ENCODE results near the gene WDR59. TPM values are rescaled to one million over a fixed set of nuclear protein-coding genes. Genes with fewer than 3 reads are reported as not detected.

The WDR59 gene
- total RNA-seq, 2 donors from 2014 or later: 12.5 to 18.0 TPM

- peaks cover 0 to 48% of the 10 kb centered on the region in 2 donors for H3K4me1 ChIP-seq
- no peaks in the 10 kb centered on the region for H3K27me3 ChIP-seq
- H3K4me3 ChIP-seq: peak overlapping the region; percentile 73 to 92
- H3K9me3 ChIP-seq: no peaks in the 10 kb centered on the region
- H3K27ac ChIP-seq: peak overlapping the region; percentile 80 to 84
- H3K36me3 ChIP-seq: no peaks in the 10 kb centered on the region
- peak; percentile 62 for DNase-seq (ENCODE audit: low spot score)
- TF ChIP-seq, protein P1, sequence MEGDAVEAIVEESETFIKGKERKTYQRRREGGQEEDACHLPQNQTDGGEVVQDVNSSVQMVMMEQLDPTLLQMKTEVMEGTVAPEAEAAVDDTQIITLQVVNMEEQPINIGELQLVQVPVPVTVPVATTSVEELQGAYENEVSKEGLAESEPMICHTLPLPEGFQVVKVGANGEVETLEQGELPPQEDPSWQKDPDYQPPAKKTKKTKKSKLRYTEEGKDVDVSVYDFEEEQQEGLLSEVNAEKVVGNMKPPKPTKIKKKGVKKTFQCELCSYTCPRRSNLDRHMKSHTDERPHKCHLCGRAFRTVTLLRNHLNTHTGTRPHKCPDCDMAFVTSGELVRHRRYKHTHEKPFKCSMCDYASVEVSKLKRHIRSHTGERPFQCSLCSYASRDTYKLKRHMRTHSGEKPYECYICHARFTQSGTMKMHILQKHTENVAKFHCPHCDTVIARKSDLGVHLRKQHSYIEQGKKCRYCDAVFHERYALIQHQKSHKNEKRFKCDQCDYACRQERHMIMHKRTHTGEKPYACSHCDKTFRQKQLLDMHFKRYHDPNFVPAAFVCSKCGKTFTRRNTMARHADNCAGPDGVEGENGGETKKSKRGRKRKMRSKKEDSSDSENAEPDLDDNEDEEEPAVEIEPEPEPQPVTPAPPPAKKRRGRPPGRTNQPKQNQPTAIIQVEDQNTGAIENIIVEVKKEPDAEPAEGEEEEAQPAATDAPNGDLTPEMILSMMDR (IDR thresholded peaks at IDR 0.05): no peak
Observed at GRCh38 chr16:74999609-75000480, 14.9 kb upstream of the WDR59 start.

- DNase-seq (ENCODE audit: low spot score): no peak
Observed at GRCh38 chr16:74999219-74999608, 14.3 kb upstream of the WDR59 start.

DNA sequence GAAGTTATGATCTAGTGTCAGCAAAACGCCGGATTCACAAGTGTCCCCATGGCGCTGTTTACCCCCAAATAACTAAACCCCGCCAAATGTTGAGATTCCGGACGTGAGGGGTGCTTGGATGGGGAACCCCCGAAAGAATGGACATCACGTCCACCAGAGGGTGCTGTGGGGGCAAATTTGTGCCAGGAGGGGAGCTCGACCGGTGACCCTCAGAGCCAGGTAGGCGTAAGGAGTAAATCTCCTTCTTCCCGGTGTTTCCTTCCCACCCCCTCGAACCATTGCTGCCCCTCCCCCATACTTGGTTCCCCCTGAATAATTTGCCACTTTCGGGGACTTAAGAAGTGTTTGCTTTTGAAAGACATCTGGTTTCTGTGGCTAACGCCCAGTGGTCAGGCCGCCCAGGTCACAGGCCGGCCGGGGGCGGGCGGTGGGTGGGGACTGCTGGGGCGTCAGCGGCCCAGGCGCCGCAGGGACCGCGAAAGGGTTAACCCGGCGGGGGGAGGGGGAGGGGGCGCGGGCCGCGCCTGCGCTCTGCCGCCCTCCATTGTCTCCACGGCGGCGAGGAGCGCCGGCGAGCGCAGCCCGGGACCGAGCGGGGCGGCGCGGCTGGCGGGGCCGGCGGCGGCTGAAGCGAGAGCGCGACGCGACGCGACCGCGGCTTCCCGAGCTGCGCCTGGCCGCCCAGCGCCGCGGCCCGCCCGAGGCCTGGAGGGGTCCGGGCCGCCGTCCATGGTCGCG lies 13.7 kb upstream of the WDR59 start, which contains the start of gene ZNRF1:
TSS of gene ZNRF1 (plus strand) at position 544 of the 738 bp plus-strand sequence. CDS start 648 bp downstream, outside the sequence.
- H3K27me3 ChIP-seq: no peaks in the 10 kb centered on the region
- peak within 1 kb of the TSS; percentile 82 to 84 for H3K27ac ChIP-seq
- DNase-seq (ENCODE audit: low spot score): peak; percentile 79
- TF ChIP-seq, protein P1 (IDR thresholded peaks at IDR 0.05): peak; percentile 72 to 87
- no peaks in the 10 kb centered on the region for H3K36me3 ChIP-seq
- no peaks in the 10 kb centered on the region for H3K9me3 ChIP-seq
- peak within 1 kb of the TSS; percentile 73 to 92 for H3K4me3 ChIP-seq
- H3K4me1 ChIP-seq: peaks cover 0 to 45% of the 10 kb centered on the region in 2 donors

More at GRCh38 chr16:74999219-74999608, 14.3 kb upstream of the WDR59 start:
- H3K4me1 ChIP-seq: peaks cover 0 to 48% of the 10 kb centered on the region in 2 donors
- H3K4me3 ChIP-seq: peak overlapping the region; percentile 73 to 92
- TF ChIP-seq, protein P1 (IDR thresholded peaks at IDR 0.05): no peak
- no peaks in the 10 kb centered on the region for H3K36me3 ChIP-seq
- H3K27ac ChIP-seq: peak overlapping the region; percentile 80 to 84
- H3K27me3 ChIP-seq: no peaks in the 10 kb centered on the region
- no peaks in the 10 kb centered on the region for H3K9me3 ChIP-seq

DNA sequence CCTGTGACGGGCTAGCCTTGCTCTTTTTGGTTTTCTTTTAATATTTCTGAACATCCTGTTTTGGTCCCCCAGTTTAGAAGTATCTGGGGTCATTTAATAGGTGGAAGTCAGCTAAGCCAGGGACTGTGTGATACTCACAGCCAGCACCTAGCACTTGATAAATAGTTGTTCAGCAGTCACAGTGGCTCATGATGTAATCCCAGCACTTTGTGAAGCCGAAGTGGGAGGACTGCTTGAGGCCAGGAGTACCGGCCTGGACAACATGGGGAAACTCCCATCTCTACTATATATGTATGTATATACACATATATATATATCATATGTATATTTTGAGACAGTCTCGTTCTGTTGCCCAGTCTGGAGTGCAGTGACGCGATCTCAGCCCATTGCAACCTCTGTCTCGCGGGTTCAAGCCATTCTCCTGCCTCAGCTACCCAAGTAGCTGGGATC lies 12.1 kb upstream of the WDR59 start:
- TF ChIP-seq, protein P1 (IDR thresholded peaks at IDR 0.05): no peak
- no peaks in the 10 kb centered on the region for H3K36me3 ChIP-seq
- DNase-seq (ENCODE audit: low spot score): no peak

DNA sequence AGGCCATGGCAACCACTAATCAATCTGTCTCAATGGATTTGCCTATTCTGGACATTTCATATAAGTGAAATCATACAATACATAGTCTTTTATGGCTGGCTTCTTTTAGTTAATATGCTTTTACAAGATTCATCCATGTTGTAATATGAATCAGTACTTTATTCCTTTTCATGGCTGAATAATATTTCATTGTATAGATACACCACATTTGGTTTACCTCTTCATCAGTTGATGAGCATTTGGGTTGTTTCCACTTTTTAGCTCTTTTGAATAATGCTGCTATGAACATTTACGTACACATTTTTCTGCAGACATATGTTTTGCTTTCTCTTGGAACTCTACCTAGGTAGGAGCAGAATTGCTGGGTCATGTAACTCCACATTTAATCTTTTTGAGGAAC lies 11.1 kb upstream of the WDR59 start:
- no peak for DNase-seq (ENCODE audit: low spot score)
- TF ChIP-seq, protein P1 (IDR thresholded peaks at IDR 0.05): no peak
- Histone ChIP-seq H3K36me3 (no peaks in the 10 kb centered on the region), H3K9me3 (no peaks in the 10 kb centered on the region), H3K4me1 (peaks cover 0 to 34% of the 10 kb centered on the region in 2 donors), H3K4me3 (no peak overlapping the region), H3K27me3 (no peaks in the 10 kb centered on the region), H3K27ac (no peak overlapping the region)

More for the DNA sequence above, 12.1 kb upstream of the WDR59 start:
- peak overlapping the region in 1 of 2 donors; percentile 16 for H3K27ac ChIP-seq
- peaks cover 0 to 36% of the 10 kb centered on the region in 2 donors for H3K4me1 ChIP-seq
- no peak overlapping the region for H3K4me3 ChIP-seq
- no peaks in the 10 kb centered on the region for H3K9me3 ChIP-seq
- no peaks in the 10 kb centered on the region for H3K27me3 ChIP-seq

Data from right atrium auricular region (tissue), 2 donors.